ENCODE measurements around the gene POP5.

POP5 gene

DNA sequence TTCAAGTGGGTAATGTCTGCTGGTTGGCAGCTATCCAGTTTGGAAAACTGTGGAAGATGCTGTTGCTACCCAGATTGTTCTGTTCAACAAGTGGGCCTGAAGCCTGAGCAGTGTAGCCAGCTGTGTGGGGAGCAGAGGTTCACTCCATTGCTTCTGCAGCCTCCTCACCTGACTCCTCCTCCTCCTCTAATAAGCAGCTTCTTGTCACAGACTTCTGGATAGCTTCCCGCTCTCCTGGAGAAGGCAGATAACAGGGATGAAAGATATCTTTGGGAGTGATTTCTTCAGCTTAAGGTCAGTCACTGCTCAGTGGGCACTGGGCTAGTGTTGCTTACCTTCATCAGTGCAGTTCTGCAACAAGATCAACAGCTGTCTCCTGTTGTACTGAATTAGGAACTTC, 2.0 kb downstream of the POP5 start:
- no peak overlapping the region for H3K4me3 ChIP-seq (ENCODE audit: low read depth, low read length)
- DNase-seq (ENCODE audit: low read depth), result no peak
- TF ChIP-seq, protein P1, sequence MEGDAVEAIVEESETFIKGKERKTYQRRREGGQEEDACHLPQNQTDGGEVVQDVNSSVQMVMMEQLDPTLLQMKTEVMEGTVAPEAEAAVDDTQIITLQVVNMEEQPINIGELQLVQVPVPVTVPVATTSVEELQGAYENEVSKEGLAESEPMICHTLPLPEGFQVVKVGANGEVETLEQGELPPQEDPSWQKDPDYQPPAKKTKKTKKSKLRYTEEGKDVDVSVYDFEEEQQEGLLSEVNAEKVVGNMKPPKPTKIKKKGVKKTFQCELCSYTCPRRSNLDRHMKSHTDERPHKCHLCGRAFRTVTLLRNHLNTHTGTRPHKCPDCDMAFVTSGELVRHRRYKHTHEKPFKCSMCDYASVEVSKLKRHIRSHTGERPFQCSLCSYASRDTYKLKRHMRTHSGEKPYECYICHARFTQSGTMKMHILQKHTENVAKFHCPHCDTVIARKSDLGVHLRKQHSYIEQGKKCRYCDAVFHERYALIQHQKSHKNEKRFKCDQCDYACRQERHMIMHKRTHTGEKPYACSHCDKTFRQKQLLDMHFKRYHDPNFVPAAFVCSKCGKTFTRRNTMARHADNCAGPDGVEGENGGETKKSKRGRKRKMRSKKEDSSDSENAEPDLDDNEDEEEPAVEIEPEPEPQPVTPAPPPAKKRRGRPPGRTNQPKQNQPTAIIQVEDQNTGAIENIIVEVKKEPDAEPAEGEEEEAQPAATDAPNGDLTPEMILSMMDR (IDR thresholded peaks at IDR 0.05; ENCODE audit: insufficient read depth, low read depth, low read length, missing control alignments), result no peak

DNA sequence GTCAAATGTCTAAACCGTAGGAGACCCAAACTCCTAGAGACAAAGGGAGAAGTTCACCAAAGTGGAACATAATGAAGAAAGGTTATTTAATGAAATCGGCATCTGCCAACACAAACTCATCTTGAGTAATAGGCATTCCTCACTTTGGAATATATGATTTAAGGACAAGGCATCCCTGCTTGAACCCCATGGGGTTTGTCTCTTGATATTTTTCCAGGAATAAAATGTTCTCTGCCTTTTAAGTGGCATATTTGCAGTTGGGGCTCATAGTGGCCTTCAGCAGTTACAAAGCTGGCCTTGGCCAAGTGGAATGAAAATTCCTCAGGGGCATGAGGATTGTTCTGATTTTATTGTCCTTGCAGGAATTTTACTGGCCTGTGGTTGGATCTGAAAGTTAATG, 7.1 kb downstream of the POP5 start:
- no peak overlapping the region for H3K4me3 ChIP-seq (ENCODE audit: low read depth, low read length)
- TF ChIP-seq, protein P1 (IDR thresholded peaks at IDR 0.05; ENCODE audit: insufficient read depth, low read depth, low read length, missing control alignments), result no peak
- no peak for DNase-seq (ENCODE audit: low read depth)

DNA sequence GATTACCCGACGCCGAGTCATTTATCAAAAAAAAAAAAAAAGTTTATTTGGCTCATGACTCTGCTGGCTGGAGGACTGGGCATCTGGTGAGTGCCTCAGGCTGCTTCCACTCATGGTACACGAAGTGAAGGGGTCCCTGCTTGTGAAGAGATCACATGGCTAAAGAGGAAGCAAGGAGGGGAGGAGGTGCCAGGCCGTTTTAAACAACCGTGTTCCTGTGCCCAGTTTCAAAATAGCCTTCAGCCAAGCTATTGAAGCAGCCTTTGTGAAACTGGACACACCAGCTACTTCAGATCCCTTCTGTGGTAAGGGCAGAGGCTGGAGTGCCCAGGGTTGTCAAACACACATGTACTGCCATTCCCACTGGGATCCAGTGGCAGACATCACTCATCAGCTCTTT, 7.6 kb downstream of the POP5 start:
- no peak overlapping the region for H3K4me3 ChIP-seq (ENCODE audit: low read depth, low read length)
- DNase-seq (ENCODE audit: low read depth), result no peak
- TF ChIP-seq, protein P1 (IDR thresholded peaks at IDR 0.05; ENCODE audit: insufficient read depth, low read depth, low read length, missing control alignments), result no peak

DNA sequence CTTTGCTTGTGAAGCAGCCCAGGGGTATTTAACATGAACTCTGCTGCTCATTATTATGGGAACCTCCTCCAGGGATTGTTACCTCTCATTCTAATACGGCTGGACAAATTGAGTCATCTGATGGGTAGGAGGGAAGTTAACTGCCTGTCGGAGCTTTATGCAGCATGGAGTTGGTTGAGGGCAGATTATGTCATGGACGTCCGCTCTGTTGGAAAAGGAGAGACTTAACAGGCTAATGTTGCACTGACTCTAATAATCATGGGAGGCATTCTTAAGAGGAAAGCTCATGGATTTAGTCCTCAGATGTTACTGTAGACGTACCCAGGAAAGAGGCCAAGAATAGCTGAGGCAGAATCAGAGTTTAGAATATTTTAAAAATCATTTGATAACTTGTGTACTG, 9.9 kb downstream of the POP5 start:
- no peak overlapping the region for H3K4me3 ChIP-seq (ENCODE audit: low read depth, low read length)
- TF ChIP-seq, protein P1 (IDR thresholded peaks at IDR 0.05; ENCODE audit: insufficient read depth, low read depth, low read length, missing control alignments), result no peak
- DNase-seq (ENCODE audit: low read depth), result no peak

DNA sequence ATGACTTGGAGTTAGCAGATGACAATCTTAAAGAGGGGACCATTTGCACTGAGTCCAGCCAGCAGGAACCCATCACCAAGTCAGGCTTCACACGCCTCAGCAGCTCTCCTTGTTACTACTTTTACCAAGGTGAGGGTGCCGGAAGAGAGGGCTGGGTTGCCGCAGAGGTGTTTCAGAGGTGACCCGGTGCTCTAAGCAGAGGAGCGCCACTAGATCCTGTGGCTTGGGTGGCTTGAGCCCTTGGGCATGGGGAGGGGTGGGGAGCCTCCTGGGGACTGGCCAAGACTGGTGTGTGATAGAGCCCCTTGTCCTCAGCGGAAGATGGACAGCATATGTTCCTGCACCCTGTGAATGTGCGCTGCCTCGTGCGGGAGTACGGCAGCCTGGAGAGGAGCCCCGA, 17.7 kb downstream of the POP5 start:
- H3K4me3 ChIP-seq (ENCODE audit: low read depth, low read length), result no peak overlapping the region
- TF ChIP-seq, protein P1 (IDR thresholded peaks at IDR 0.05; ENCODE audit: insufficient read depth, low read depth, low read length, missing control alignments), result no peak
- DNase-seq (ENCODE audit: low read depth), result no peak

DNA sequence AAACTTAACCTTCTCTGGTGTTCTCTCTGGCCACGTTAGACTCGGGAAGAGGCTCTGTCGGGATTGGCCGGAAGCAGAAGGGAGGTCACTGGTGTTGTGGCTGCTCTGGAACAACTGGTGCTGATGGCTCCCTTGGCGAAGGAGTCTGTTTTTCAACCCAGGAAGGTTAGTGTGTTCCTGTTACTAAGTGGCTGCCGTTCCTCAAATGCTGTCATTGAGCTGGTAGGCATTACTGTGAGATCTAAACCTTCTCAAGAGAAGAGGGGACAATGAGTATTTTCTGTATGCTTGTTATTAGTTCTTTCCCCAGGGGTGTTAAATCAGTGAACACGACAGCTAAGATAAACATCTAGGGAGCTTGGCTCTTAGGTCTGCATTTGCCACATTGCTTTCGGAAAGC, 18.3 kb downstream of the POP5 start:
- TF ChIP-seq, protein P1 (IDR thresholded peaks at IDR 0.05; ENCODE audit: insufficient read depth, low read depth, low read length, missing control alignments), result no peak
- no peak for DNase-seq (ENCODE audit: low read depth)
- no peak overlapping the region for H3K4me3 ChIP-seq (ENCODE audit: low read depth, low read length)

DNA sequence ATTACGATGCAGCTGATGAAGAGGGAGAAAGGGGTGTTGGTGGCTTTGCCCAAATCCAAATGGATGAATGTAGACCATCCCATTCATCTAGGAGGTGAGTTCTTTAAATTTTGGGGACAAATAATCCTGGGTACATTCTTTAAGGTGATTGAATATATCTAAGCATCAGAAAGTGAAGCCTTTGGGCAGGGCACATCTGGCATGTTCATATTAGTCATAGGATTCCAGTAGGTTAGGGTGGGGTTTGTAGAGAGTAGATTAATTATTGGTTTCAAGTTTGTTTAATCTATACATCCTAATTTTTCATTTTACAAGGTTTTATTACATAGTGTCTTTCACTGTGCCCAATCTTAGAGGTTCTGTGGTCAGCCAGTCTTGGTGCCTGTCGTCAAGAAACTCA, 23.6 kb downstream of the POP5 start:
- no peak overlapping the region for H3K4me3 ChIP-seq (ENCODE audit: low read depth, low read length)
- no peak for DNase-seq (ENCODE audit: low read depth)
- TF ChIP-seq, protein P1 (IDR thresholded peaks at IDR 0.05; ENCODE audit: insufficient read depth, low read depth, low read length, missing control alignments), result no peak

Measured in GM12865 (cell line).